ENCODE results near the gene TNFSF10.

Gene TNFSF10

DNA sequence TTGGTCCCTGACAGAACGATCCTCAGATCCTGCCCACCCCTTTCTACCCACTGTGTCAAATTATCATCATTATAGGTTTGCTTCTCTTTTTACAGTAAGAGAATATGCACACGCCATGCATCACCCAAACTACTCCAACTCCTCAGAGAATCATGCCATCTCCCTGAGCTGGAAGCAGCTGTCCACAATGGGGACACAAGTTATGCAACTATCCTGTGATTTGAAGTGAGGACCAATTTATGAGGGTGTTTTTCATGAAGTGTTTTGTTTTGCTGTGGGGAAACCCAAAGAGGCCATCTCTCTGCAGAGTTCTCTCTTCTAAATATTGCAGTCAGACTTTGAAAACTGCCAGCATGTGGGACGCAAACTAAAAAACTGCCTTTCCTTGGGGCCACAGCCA is 35.8 kb upstream of the TNFSF10 start:
- no peak for TF ChIP-seq REST (IDR thresholded peaks at IDR 0.05; ENCODE audit: insufficient read depth in 1 of 2, low read depth in 2 of 2, low read length in 2 of 2)
- TF ChIP-seq SIN3A (IDR thresholded peaks at IDR 0.05; ENCODE audit: borderline replicate concordance, insufficient read depth, low read length): no peak
- no peak for TF ChIP-seq POLR2AphosphoS5 (IDR thresholded peaks at IDR 0.05; ENCODE audit: low read depth, low read length)
- no peak for TF ChIP-seq FOXP2 (optimal IDR thresholded peaks at IDR 0.05; ENCODE audit: borderline replicate concordance, extremely low read depth, extremely low read length, insufficient read depth)
- no peak for TF ChIP-seq TAF1 (IDR thresholded peaks at IDR 0.05; ENCODE audit: borderline replicate concordance, insufficient read depth, low read length)

- TF ChIP-seq FOXP2 (optimal IDR thresholded peaks at IDR 0.05; ENCODE audit: borderline replicate concordance, extremely low read depth, extremely low read length, insufficient read depth) (no peak), REST (IDR thresholded peaks at IDR 0.05; ENCODE audit: insufficient read depth in 1 of 2, low read depth in 2 of 2, low read length in 2 of 2) (no peak), SIN3A (IDR thresholded peaks at IDR 0.05; ENCODE audit: borderline replicate concordance, insufficient read depth, low read length) (no peak), TAF1 (IDR thresholded peaks at IDR 0.05; ENCODE audit: borderline replicate concordance, insufficient read depth, low read length) (no peak), POLR2AphosphoS5 (IDR thresholded peaks at IDR 0.05; ENCODE audit: low read depth, low read length) (no peak)
Measured at GRCh38 chr3:172557515-172558220, 34.4 kb upstream of the TNFSF10 start.

DNA sequence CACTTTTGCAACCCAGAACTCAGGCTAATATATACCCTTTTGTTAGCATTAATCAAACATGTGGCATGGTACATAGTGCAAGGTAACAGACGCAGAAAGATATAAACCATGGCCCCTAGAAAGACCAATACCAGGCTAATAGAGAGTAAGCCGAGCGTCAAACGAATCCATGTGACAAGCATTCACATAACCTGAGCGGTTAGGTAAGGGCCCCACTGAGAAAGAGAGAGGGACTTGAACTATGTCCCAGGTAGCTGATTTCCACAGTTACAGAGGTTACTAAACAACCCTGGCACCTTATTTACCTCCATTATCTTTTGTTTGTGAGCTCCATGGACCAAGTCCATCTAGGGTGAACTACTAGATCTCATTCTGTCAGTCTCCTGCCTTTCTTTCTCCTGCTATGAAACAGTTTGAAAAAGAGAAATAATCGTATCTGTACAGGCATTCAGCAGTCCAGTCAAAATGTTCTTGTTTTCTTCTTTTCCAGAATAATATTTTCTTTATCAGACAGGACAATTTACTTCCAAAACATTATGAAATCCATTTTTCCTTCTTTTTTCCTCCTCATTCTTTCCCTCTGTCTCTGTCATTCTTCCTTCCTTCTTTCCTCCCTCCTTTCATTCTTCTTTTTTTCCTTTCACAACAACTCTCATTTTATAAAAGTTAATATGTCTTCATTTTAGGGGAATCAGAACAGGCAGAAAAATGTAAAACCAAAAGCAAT is 30.5 kb upstream of the TNFSF10 start:
- no peak for TF ChIP-seq TAF1 (IDR thresholded peaks at IDR 0.05; ENCODE audit: borderline replicate concordance, insufficient read depth, low read length)
- TF ChIP-seq REST (IDR thresholded peaks at IDR 0.05; ENCODE audit: insufficient read depth in 1 of 2, low read depth in 2 of 2, low read length in 2 of 2): no peak
- no peak for TF ChIP-seq POLR2AphosphoS5 (IDR thresholded peaks at IDR 0.05; ENCODE audit: low read depth, low read length)
- TF ChIP-seq SIN3A (IDR thresholded peaks at IDR 0.05; ENCODE audit: borderline replicate concordance, insufficient read depth, low read length): no peak
- no peak for TF ChIP-seq FOXP2 (optimal IDR thresholded peaks at IDR 0.05; ENCODE audit: borderline replicate concordance, extremely low read depth, extremely low read length, insufficient read depth)

DNA sequence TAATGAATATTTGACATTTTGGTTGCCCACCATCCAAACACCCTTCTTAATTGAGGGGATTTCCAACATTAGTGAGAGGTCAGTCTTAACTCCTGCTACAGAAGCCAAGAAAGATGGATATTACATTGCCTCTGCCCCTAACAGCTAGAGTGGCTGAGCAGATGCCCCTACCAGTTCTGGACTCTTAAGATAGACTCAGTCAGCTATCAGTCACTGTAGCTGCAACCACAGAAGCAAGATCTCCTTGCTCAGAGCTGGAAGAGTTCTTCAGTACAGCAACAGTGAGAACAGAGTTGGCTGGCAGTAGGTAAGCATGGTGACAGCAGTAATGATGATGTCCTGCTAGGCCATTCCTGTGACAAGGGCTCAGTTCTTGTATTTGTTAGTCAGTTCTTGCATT is 29.4 kb upstream of the TNFSF10 start:
- TF ChIP-seq POLR2AphosphoS5 (IDR thresholded peaks at IDR 0.05; ENCODE audit: low read depth, low read length): no peak
- TF ChIP-seq TAF1 (IDR thresholded peaks at IDR 0.05; ENCODE audit: borderline replicate concordance, insufficient read depth, low read length): no peak
- TF ChIP-seq REST (IDR thresholded peaks at IDR 0.05; ENCODE audit: insufficient read depth in 1 of 2, low read depth in 2 of 2, low read length in 2 of 2): no peak
- TF ChIP-seq FOXP2 (optimal IDR thresholded peaks at IDR 0.05; ENCODE audit: borderline replicate concordance, extremely low read depth, extremely low read length, insufficient read depth): no peak
- no peak for TF ChIP-seq SIN3A (IDR thresholded peaks at IDR 0.05; ENCODE audit: borderline replicate concordance, insufficient read depth, low read length)
